ENCODE measurements around the gene FUT7.

FUT7 gene, protein sequence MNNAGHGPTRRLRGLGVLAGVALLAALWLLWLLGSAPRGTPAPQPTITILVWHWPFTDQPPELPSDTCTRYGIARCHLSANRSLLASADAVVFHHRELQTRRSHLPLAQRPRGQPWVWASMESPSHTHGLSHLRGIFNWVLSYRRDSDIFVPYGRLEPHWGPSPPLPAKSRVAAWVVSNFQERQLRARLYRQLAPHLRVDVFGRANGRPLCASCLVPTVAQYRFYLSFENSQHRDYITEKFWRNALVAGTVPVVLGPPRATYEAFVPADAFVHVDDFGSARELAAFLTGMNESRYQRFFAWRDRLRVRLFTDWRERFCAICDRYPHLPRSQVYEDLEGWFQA

GRCh38 chr9:137031904-137032640 lies at the start of gene FUT7:
FUT7 (minus strand) TSS chr9:137032088; CDS start chr9:137031991, 97 bp downstream.
- DNase-seq: no peak

DNA sequence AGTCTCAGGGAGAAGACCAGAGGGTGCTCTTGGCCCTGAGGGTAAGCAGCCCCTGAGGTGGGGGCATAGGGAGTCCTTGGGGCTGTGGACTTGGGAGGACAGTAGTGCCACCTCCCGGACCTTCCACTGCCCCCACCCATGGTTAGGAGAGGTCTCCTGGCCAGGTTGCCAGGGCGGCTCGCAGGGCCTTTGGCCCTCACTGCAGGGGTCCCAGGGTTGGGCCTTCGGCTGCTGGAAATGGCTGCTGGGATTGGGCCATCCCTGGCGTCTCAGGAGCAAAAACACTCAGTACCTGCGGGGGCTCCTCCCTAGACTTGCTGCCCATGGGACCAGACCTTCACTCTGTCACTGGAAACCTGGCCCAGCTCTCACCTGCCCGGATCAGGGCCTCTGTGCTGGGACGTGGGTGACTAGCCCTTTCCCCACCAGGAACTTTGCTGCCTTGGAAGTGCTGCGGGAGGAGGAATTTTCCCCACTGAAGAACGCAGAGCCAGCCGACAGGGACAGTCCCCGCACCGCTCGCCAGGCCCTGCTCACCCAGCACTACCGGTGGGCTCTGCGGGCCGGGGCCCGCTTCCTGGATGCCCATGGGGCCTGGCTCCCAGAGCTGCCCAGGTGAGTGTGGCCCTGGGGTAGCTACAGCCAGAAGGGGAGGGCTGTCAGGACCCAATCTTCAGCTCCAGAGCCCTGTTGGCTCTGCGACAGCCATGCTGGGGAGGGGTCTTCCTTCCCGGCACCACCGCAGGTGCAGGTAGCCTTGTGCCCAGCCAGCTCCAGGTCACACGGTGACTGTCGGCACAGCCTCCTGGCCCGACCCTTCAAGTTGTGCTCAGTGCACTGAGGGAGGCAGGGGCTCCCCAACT lies 48.6 kb upstream of the FUT7 start:
- no peak for DNase-seq

DNA sequence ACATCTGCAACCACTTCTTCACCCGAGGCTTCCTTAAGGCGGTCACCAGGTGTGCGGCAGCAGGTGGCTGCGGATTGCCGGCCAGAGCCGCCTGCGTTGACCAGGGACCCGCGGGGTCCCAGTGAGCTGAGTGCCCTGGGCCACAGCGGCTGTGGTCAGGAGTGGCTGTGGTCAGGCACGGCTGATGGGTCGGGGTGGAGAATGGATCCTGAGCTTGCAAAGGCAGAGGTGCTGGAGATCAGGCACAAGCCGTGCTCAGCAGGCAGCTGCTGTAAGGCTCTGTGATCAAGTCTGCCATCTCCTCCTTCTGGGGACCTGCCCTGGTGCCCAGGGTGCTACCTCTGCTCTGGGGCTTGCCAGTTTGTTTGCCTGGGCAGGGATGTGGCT lies 47.5 kb upstream of the FUT7 start:
- no peak for DNase-seq

GRCh38 chr9:137078701-137079400 lies 47.0 kb upstream of the FUT7 start:
- DNase-seq: no peak

DNA sequence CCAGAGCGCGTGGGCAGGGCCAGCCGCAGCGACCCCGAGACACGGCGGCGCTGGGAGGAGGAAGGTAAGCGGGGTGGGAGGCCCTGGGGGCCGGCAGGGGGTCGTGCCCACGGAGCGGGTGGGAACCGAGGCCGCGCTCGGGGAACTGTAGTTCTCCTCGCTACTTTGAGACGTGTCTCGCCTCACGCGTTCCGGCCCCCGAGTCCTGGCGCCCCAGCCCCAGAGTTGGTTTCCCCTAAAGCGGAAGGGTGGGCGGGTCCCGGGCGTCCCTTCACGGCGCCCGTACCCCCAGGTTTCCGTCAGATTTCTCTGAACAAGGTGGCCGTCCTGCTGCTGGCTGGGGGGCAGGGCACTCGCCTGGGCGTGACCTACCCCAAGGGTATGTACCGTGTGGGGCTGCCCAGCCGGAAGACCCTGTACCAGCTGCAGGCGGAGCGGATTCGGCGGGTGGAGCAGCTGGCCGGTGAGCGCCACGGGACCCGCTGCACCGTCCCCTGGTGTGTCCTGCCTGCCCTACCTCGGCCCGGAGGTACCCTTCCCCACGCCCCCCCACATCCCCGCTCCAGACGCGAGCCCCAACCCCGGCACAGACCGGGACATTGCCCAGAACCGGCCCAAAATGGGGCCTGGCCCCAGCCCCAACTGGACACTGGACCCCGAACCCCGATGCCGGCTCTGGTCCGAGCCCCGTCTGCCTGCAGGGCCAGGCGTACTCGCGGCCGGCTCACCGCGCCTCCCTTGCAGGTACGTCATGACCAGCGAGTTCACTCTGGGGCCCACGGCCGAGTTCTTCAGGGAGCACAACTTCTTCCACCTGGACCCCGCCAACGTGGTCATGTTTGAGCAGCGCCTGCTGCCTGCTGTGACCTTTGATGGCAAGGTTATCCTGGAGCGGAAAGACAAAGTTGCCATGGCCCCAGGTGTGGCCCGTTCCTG lies 46.1 kb upstream of the FUT7 start:
- DNase-seq: peak; percentile 22 to 35

DNA sequence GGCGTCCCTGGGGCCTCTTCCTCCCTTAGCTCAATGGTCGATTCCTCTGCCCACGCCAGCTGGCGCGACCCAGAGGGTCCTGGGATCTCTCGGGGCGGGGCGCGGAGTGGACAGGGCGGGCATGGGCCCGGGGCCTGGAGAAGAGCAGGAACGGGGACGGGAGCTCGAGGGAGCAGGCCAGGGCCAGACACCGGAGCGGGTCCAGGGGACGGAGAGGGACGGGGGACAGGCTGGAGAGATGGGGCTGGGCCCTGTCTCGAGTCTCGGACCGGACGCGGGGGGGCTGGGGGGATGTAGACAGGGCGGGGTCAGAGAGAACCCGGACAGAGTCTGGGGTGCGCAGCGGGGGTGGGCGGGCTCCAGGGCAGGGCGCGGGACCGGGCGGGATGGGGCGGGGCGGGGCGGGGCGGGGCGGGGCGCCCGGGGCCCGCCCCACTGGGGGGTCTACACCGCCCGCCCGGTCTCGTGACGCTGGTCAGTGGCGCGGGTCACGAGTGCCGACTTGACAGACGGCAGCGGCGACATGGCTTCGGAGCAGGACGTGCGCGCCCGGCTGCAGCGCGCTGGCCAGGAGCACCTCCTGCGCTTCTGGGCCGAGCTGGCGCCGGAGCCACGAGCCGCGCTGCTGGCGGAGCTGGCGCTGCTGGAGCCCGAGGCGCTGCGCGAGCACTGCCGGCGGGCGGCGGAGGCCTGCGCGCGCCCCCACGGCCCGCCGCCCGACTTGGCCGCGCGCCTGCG lies 45.3 kb upstream of the FUT7 start, which contains the start of gene UAP1L1:
Gene UAP1L1, plus strand, starts transcription at position 508 of the 738 bp plus-strand sequence. Its CDS starts 16 bp downstream, at position 524.
- DNase-seq: peak; percentile 27 to 34

DNA sequence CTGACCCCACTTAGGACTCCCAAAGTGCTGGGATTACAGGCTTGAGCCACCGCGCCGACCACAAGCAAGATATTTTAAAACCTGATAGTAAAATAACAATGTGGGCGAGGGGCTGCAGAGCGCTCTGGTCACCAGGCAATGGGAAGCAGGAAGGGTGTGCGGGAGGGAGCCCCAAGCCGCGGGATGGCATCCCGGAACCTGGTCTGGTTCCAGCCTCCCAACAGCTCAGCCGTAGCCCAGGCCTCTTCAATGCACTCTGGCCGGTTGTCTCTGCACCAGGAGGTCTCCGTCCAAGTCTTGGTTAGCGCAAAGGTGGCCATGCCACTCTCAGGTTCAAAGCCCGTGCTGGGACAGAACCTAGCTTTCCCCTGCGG lies 44.7 kb upstream of the FUT7 start:
- DNase-seq: no peak

DNA sequence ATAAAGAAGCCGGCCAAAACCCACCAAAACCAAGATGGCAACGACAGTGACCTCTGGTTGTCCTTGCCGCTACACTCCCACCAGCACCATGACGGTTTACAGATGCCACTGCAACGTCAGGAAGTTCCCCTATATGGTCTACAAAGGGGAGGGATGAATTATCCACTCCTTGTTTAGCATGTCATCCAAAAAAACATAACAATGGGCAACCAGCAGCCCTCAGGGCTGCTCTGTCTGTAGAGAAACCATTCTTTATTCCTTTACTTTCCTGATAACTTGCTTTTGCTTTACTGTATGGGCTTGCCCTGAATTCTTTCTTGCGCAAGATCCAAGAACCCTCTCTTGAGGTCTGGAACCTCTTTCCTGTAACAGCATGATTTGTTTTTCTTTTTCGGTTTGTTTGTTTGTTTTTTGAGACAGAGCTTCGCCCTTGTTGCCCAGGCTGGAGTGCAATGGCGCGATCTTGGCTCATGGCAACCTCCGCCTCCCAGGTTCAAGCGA lies 43.4 kb upstream of the FUT7 start:
- no peak for DNase-seq

DNA sequence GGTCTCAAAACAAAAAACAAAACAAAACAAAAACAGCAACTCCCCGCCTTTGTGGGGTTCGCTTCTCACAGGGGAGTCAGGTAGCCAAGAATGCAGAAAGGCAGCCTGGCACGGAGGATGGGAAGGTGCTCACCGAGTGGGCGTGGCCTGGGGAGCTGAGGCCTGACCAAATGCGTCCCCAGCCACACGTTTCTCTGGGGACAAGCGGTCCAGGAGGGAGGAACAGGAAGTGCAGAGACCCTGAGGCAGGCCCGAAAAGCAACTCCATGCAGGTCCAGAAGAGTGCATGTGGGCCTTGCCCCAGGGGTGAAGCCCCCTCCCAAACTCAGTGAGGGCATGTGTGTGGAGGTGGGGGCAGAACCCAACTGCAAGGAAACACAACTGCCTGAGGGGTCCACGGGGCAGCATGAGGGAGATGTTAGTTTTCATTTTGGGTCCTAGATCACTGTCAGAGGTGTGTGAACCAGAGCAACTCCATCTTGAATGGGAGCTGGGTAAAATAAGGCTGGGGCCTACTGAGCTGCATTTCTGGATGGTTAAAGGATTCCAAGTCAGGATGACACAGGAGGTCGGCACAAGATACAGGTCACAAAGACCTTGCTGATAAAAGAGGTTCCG lies 42.9 kb upstream of the FUT7 start:
- no peak for DNase-seq

DNA sequence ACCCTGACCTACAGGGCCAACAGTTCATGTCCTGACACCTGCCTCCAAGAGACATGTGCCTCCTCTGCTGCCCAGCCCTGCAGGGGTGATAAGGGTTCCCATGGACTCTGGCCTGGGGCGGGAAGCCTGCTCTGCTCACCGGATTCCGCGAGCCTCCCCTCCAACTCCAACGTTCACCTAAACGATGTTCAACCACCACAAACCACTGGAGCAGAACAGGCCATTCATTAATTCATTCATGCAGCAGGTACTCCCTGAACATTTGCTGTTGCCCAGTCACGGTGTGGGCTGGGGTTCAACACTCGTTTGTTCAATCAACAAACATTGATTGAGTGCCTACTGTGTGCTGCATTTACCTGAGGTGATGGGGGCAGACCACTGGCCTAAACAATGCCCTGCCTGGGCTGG lies 42.1 kb upstream of the FUT7 start:
- DNase-seq: no peak

GRCh38 chr9:137071282-137071681 lies 39.4 kb upstream of the FUT7 start:
- no peak for DNase-seq

GRCh38 chr9:137070906-137071275 lies 39.0 kb upstream of the FUT7 start:
- DNase-seq: no peak

DNA sequence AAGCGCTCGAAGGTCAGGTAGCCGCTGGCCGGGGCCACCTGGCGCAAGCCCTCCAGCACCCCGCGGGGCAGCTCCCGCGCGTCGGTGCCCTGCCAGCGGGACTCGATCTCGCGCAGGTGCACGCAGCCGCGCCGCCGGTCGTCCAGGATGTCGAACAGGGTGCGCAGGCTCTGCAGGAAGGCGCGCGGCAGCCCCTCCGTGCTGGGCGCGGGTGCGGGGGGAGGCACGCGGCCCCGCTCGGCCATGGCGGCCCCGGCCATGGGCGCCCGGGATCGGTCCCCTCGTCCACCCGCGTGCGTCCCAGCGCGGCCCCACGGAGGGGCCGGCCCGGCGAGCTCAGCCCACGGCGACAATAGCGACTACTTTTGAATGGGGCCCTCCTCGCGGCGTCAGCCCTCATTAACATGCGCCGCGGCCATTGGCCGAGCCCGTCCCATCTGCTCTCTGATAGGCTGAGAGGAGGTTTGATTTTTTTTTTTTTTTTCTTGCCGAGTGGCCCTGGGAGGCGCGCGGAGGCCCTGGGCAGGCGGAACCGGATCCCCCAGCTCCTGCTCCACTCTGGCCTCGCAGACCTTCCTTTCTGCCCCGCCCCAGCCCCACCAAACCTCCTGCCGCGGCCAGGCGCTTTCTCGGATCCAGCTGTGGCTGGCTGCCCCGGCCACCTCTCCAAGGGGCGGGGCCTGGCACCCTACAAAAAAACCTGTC lies 38.5 kb upstream of the FUT7 start, which contains the start of gene SAPCD2:
Gene SAPCD2, minus strand, starts transcription at position 357 of the 705 bp plus-strand sequence. Its CDS starts 97 bp downstream, at position 260.
- peak; percentile 75 to 80 for DNase-seq

- DNase-seq: no peak
Measured at GRCh38 chr9:137069508-137070091, 37.7 kb upstream of the FUT7 start.

- no peak for DNase-seq
Measured at GRCh38 chr9:137068539-137069507, 36.9 kb upstream of the FUT7 start.

- peak; percentile 81 to 83 for DNase-seq
Measured at GRCh38 chr9:137067860-137068538, 36.1 kb upstream of the FUT7 start.

Data from stimulated activated CD4-positive, alpha-beta T cell treated with anti-CD3 and anti-CD28 coated beads, Interleukin-4, amount 100 ng/mL, for 4 hours (primary cell).